H9 (cell line): Measurements from ENCODE around the gene CHN2. TPM values are rescaled to one million over a fixed set of nuclear protein-coding genes. Genes with fewer than 3 reads are reported as not detected.

ENCODE experiments used
- DNase-seq: peaks from one replicate; pipeline ENCODE4 v3.0.0-alpha.2; 2017
- H2AFZ ChIP-seq: one replicate; pipeline ENCODE4 v1.6.1; 2013; ENCODE audit warnings: mild to moderate bottlenecking, low read length, control low read depth, moderate library complexity
- H2AK5ac ChIP-seq: 2 replicates; pipeline ENCODE4 v1.6.1; 2013; ENCODE audit warnings: low read length, control low read depth, mixed read lengths; ENCODE audit not compliant: insufficient read length
- H2BK120ac ChIP-seq: one replicate; pipeline ENCODE4 v1.6.1; 2013; ENCODE audit warnings: low read depth, mild to moderate bottlenecking, low read length, control low read depth, inconsistent platforms; ENCODE audit not compliant: poor library complexity, severe bottlenecking
- H2BK12ac ChIP-seq: 2 replicates; pipeline ENCODE4 v1.6.1; 2013; ENCODE audit warnings: low read length, control low read depth, mixed read lengths, low read depth; ENCODE audit not compliant: insufficient read length
- H2BK15ac ChIP-seq: 2 replicates; pipeline ENCODE4 v1.6.1; 2013; ENCODE audit warnings: low read depth, low read length, control low read depth
- H2BK20ac ChIP-seq: one replicate; pipeline ENCODE4 v1.6.1; 2013; ENCODE audit warnings: low read depth, mild to moderate bottlenecking, low read length, control low read depth, inconsistent platforms; ENCODE audit not compliant: poor library complexity, severe bottlenecking
- H2BK5ac ChIP-seq: 2 replicates; pipeline ENCODE4 v1.6.1; 2013; ENCODE audit warnings: low read length, control low read depth, mixed read lengths; ENCODE audit not compliant: insufficient read length
- H3K14ac ChIP-seq: 2 replicates; pipeline ENCODE4 v1.6.1; 2013; ENCODE audit warnings: low read length, control low read depth; ENCODE audit not compliant: insufficient read depth
- H3K18ac ChIP-seq: 2 replicates; pipeline ENCODE4 v1.6.1; 2013; ENCODE audit warnings: low read depth, mild to moderate bottlenecking, mixed read lengths, low read length, control low read depth; ENCODE audit not compliant: insufficient read length
- H3K23ac ChIP-seq: 2 replicates; pipeline ENCODE4 v1.6.1; 2013; ENCODE audit warnings: low read length, control low read depth, mixed read lengths, low read depth; ENCODE audit not compliant: insufficient read length
- H3K23me2 ChIP-seq: 2 replicates; pipeline ENCODE4 v1.6.1; 2013; ENCODE audit warnings: low read depth, mild to moderate bottlenecking, mixed read lengths, low read length, control low read depth; ENCODE audit not compliant: insufficient read length, poor library complexity, severe bottlenecking
- H3K27ac ChIP-seq: 2 replicates; pipeline ENCODE4 v1.5.1; 2013; ENCODE audit warnings: low read length, control low read depth, mixed read lengths, low read depth; ENCODE audit not compliant: insufficient read length
- H3K27me3 ChIP-seq: 2 replicates; pipeline ENCODE4 v1.6.1; 2013; ENCODE audit warnings: low read length, control low read depth, inconsistent platforms; ENCODE audit not compliant: insufficient read depth
- H3K4ac ChIP-seq: 2 replicates; pipeline ENCODE4 v1.6.1; 2013; ENCODE audit warnings: low read depth, mild to moderate bottlenecking, control low read depth, inconsistent platforms, low read length, moderate library complexity
- H3K4me1 ChIP-seq: 2 replicates; pipeline ENCODE4 v1.6.1; 2013; ENCODE audit warnings: low read length, control low read depth, inconsistent platforms; ENCODE audit not compliant: insufficient read depth
- H3K4me2 ChIP-seq: 2 replicates; pipeline ENCODE4 v1.6.1; 2013; ENCODE audit warnings: low read length, control low read depth, mixed read lengths; ENCODE audit not compliant: insufficient read length, insufficient read depth
- H3K56ac ChIP-seq: 2 replicates; pipeline ENCODE4 v1.6.1; 2013; ENCODE audit warnings: low read depth, mild to moderate bottlenecking, mixed read lengths, low read length, control low read depth; ENCODE audit not compliant: insufficient read length
- H3K79me1 ChIP-seq: 2 replicates; pipeline ENCODE4 v1.6.1; 2013; ENCODE audit warnings: low read depth, mild to moderate bottlenecking, moderate library complexity, low read length, control low read depth, inconsistent platforms; ENCODE audit not compliant: insufficient read depth, poor library complexity, severe bottlenecking
- H3K79me2 ChIP-seq: 2 replicates; pipeline ENCODE4 v1.6.1; 2013; ENCODE audit warnings: low read length, control low read depth, inconsistent platforms; ENCODE audit not compliant: insufficient read depth
- H3K9ac ChIP-seq: 2 replicates; pipeline ENCODE4 v1.6.1; 2013; ENCODE audit warnings: low read length, control low read depth, mixed read lengths; ENCODE audit not compliant: insufficient read length; ENCODE audit errors: extremely low read depth
- H3K9me3 ChIP-seq: one replicate; pipeline ENCODE4 v1.6.1; 2013; ENCODE audit warnings: low read depth, low read length, inconsistent platforms; ENCODE audit not compliant: control insufficient read depth
- H3T11ph ChIP-seq: one replicate; pipeline ENCODE4 v1.6.1; 2013; ENCODE audit warnings: mild to moderate bottlenecking, low read length, control low read depth, inconsistent platforms
- H4K20me1 ChIP-seq: one replicate; pipeline ENCODE4 v1.6.1; 2013; ENCODE audit not compliant: control insufficient read depth, insufficient read length, insufficient read depth
- H4K5ac ChIP-seq: 2 replicates; pipeline ENCODE4 v1.6.1; 2013; ENCODE audit warnings: low read depth, mild to moderate bottlenecking, mixed read lengths, low read length, control low read depth; ENCODE audit not compliant: insufficient read length
- H4K8ac ChIP-seq: replicated peaks from 2 replicates; pipeline ENCODE4 v1.6.1; 2013; ENCODE audit warnings: low read length, control low read depth, mixed read lengths, low read depth; ENCODE audit not compliant: insufficient read length
- H4K91ac ChIP-seq: 2 replicates; pipeline ENCODE4 v1.6.1; 2013; ENCODE audit warnings: low read depth, mild to moderate bottlenecking, moderate library complexity, mixed read lengths, low read length, control low read depth; ENCODE audit not compliant: insufficient read length
- H3K27ac Mint-ChIP-seq, 3 experiments: 2 replicates in 2 of 3; 3 replicates in 1 of 3; pipeline ENCODE4 v1.8.0; 2020 to 2021; ENCODE audit warnings: mixed read lengths in 3 of 3, mild to moderate bottlenecking in 1 of 3, moderate library complexity in 1 of 3
- H3K27me3 Mint-ChIP-seq: 2 replicates; pipeline ENCODE4 v1.8.0; 2021; ENCODE audit warnings: low read depth, mild to moderate bottlenecking, moderate library complexity, mixed read lengths
- H3K36me3 Mint-ChIP-seq, 3 experiments: 2 replicates in 2 of 3; 3 replicates in 1 of 3; pipeline ENCODE4 v1.8.0; 2020 to 2021; ENCODE audit warnings: low read depth in 3 of 3, mixed read lengths in 3 of 3; ENCODE audit not compliant: insufficient read depth in 1 of 3
- H3K4me1 Mint-ChIP-seq, 2 experiments: 2 replicates each; pipeline ENCODE4 v1.8.0; 2020; ENCODE audit warnings: mixed read lengths in 2 of 2
- H3K4me3 Mint-ChIP-seq, 2 experiments: 2 replicates in 1 of 2; 3 replicates in 1 of 2; pipeline ENCODE4 v1.8.0; 2020 to 2021; ENCODE audit warnings: mild to moderate bottlenecking in 2 of 2, mixed read lengths in 2 of 2, moderate library complexity in 1 of 2
- H3K9me3 Mint-ChIP-seq, 2 experiments: 2 replicates in 1 of 2; 3 replicates in 1 of 2; pipeline ENCODE4 v1.8.0; 2020; ENCODE audit warnings: mild to moderate bottlenecking in 2 of 2, mixed read lengths in 2 of 2, moderate library complexity in 1 of 2
- WGBS: extraction: QIAGEN DNeasy Blood & Tissue Kit; methylation state at CpG from one replicate; pipeline ENCODE4 v1.1.7; 2013; ENCODE audit warnings: missing lambda C conversion rate, low lambda C conversion rate, mixed read lengths; ENCODE audit not compliant: insufficient read length; ENCODE audit errors: extremely low coverage; 5-methylcytosine and 5-hydroxymethylcytosine counted together
- total RNA-seq: library from RNA; stranded (reverse); gene quantifications from 2 replicates; pipeline ENCODE4 v1.2.1, GENCODE V29; 2021
- TF ChIP-seq, protein P1 (sequence below): fragments of 200-600 bp; sonication (generic); conservative IDR thresholded peaks from 3 replicates; pipeline ENCODE4 v1.8.0; 2021; ENCODE audit warnings: antibody characterized with exemption, mild to moderate bottlenecking

CHN2 gene
- total RNA-seq, 1 experiment from 2014 or later = 3.3 TPM

DNA sequence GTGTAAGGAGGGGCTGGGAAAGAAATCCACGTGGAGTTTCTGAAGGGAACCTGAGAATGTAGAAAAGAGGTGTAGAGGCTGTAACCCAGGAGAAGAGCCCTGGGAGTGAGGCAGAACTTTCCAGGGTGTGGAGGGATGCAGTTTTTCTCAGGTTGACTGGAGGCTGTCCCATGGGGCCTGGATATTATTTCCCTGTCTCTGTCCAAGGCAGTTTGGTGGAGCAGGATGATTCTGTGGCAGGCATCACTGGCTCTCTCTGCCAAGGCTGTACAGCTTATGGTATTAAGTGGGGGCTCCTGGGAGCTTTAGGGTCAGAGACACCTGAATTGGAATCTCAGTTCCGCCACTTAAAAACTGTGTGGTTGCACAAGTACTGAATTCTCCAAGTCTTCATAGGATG is 81.6 kb downstream of the CHN2 start:
- no peak for DNase-seq
- Histone ChIP-seq H3K27me3 (no peaks in the 10 kb centered on the region), H3K9me3 (no peaks in the 10 kb centered on the region), H3K27ac (no peak overlapping the region), H3K79me2 (no peaks in the 10 kb centered on the region), H4K91ac (no peak overlapping the region), H3K4me2 (no peak overlapping the region), H3K4ac (no peak overlapping the region), H3K4me1 (peaks cover 17% of the 10 kb centered on the region), H2AFZ (no peak overlapping the region), H4K5ac (no peak overlapping the region), H2BK120ac (no peak overlapping the region), H3K56ac (no peak overlapping the region), H3K14ac (no peak overlapping the region; the same call in 1 of the 2 replicates), H2AK5ac (no peak overlapping the region), H2BK15ac (no peak overlapping the region), H2BK20ac (no peak overlapping the region), H2BK5ac (no peak overlapping the region), H2BK12ac (no peak overlapping the region), H3K79me1 (no peaks in the 10 kb centered on the region), H3K18ac (no peak overlapping the region), H3T11ph (no peak overlapping the region), H3K23me2 (no peaks in the 10 kb centered on the region), H4K8ac (no peak overlapping the region), H3K9ac (no peak overlapping the region), H3K23ac (no peak overlapping the region), H4K20me1 (no peaks in the 10 kb centered on the region)
- TF ChIP-seq, protein P1, sequence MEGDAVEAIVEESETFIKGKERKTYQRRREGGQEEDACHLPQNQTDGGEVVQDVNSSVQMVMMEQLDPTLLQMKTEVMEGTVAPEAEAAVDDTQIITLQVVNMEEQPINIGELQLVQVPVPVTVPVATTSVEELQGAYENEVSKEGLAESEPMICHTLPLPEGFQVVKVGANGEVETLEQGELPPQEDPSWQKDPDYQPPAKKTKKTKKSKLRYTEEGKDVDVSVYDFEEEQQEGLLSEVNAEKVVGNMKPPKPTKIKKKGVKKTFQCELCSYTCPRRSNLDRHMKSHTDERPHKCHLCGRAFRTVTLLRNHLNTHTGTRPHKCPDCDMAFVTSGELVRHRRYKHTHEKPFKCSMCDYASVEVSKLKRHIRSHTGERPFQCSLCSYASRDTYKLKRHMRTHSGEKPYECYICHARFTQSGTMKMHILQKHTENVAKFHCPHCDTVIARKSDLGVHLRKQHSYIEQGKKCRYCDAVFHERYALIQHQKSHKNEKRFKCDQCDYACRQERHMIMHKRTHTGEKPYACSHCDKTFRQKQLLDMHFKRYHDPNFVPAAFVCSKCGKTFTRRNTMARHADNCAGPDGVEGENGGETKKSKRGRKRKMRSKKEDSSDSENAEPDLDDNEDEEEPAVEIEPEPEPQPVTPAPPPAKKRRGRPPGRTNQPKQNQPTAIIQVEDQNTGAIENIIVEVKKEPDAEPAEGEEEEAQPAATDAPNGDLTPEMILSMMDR = no peak
- peaks cover 37 to 39% of the 10 kb centered on the region in 2 experiments for H3K4me1 Mint-ChIP-seq
- no peak overlapping the region; a peak in 1 of 7 replicates for H3K27ac Mint-ChIP-seq
- no peaks in the 10 kb centered on the region for H3K9me3 Mint-ChIP-seq
- H3K27me3 Mint-ChIP-seq = peaks cover 1% of the 10 kb centered on the region; the same call in 1 of the 2 replicates
- no peak overlapping the region for H3K4me3 Mint-ChIP-seq
- H3K36me3 Mint-ChIP-seq = no peaks in the 10 kb centered on the region
- no CpG with 5 or more reads among the region's 2 CpGs for WGBS
